ENCODE measurements around the gene BRD3. TPM values are rescaled to one million over a fixed set of nuclear protein-coding genes. Genes with fewer than 3 reads are reported as not detected.
"Not testable (repeated sequence)": the region's sequence is repeated elsewhere in the genome, so short reads cannot be mapped to it uniquely, and the experiment has no call there.

The BRD3 gene
- total RNA-seq, 1 donor from 2014 or later: 38.4 TPM

DNA sequence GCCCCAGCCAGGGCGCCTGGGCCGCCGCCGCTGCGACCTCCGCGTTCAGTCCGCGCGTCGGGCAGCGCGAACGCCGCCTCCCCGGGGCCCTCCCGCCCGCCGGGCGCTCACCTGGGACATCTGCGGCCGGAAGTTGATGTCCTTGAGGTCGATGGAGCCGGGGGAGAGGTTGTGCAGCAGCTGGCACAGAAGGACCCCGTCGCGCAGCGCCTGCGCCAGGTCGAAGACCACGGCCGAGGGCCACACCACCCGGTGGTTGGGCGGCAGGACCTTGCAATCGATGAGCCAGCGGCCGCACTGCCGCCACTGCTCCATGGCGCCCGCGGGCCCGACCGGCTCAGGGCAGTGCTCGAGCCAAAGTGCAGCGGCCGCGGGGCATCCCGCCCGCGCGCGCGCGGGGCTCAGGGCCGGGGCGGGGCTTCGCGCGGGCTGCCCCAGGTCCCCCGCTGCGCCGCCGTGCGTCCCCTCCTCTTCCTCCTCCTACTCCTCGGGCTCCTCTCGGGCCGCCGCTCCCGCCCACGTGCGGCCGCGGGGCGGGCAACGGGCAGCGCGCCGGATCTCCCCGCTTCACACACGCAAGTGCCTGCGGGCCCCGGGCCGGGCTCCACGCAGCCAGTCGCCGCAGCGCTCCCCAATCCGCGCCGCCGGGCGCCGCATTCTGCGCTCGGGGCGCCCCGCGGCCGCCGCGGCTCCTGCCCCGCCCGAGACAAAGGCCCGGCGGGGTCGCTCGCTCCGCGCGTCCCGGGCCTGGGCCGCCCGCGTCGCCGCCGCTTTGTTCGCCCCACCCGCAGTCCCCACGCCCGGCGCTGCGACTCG lies 75.7 kb downstream of the BRD3 start, which contains the start of gene VAV2:
VAV2 (minus strand) TSS at position 361 of the 816 bp plus-strand sequence; CDS start at position 315, 46 bp downstream.
- ATAC-seq (peak; percentile 57), DNase-seq (peak; percentile 87)
- H3K27me3 ChIP-seq: no peaks in the 10 kb centered on the region
- no peaks in the 10 kb centered on the region for H3K9me3 ChIP-seq
- H3K36me3 ChIP-seq: no peaks in the 10 kb centered on the region
- H3K27ac ChIP-seq: peak within 1 kb of the TSS; percentile 93
- intact Hi-C loops (cut with DNase I): no loop called here
- peaks cover 26% of the 10 kb centered on the region for H3K4me1 ChIP-seq
- H3K4me3 ChIP-seq: peak within 1 kb of the TSS; percentile 77
- TF ChIP-seq, protein P1, sequence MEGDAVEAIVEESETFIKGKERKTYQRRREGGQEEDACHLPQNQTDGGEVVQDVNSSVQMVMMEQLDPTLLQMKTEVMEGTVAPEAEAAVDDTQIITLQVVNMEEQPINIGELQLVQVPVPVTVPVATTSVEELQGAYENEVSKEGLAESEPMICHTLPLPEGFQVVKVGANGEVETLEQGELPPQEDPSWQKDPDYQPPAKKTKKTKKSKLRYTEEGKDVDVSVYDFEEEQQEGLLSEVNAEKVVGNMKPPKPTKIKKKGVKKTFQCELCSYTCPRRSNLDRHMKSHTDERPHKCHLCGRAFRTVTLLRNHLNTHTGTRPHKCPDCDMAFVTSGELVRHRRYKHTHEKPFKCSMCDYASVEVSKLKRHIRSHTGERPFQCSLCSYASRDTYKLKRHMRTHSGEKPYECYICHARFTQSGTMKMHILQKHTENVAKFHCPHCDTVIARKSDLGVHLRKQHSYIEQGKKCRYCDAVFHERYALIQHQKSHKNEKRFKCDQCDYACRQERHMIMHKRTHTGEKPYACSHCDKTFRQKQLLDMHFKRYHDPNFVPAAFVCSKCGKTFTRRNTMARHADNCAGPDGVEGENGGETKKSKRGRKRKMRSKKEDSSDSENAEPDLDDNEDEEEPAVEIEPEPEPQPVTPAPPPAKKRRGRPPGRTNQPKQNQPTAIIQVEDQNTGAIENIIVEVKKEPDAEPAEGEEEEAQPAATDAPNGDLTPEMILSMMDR (IDR thresholded peaks at IDR 0.05): no peak

DNA sequence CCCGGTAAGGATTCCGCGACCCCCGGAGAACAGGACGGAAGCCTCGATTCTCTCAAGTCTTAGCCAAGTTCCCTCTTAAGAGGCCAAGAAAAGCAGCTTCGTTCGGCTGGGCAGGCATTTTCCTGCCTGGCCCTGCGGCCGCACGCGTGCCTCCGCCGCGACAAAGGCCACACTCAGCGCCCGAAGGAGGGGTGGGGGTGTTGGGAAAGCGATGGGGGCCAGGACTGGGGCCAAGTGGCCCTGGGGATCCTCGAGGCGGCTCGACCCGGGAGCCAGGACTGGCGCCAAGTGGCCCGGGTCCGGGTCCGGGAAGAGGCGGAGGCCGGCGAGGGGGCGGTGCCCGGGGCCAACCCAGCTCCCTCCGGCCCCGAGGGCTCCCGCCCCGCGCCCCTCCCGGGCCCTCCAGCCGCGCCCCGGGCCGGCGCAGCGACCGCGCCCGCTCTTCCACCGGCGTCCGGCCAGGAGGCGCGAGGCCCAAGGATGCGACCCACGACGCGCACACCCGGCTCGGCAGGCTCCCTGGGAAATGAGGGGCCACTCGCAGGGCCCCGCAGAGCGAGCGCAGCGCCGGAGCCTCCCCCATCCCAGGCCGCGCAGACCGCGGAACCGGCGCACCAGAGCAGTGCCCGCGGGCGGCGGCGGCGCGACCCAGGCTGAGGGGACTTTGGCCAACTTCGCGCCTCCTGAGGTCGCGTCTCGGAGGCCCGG lies 76.5 kb downstream of the BRD3 start:
- H3K27ac ChIP-seq: peak overlapping the region; percentile 58
- TF ChIP-seq, protein P1 (IDR thresholded peaks at IDR 0.05): no peak
- H3K36me3 ChIP-seq: no peaks in the 10 kb centered on the region
- ATAC-seq (no peak), DNase-seq (no peak)
- no peaks in the 10 kb centered on the region for H3K9me3 ChIP-seq
- H3K27me3 ChIP-seq: no peaks in the 10 kb centered on the region
- peak overlapping the region; percentile 77 for H3K4me3 ChIP-seq
- intact Hi-C loops (cut with DNase I): no loop called here
- peaks cover 26% of the 10 kb centered on the region for H3K4me1 ChIP-seq

DNA sequence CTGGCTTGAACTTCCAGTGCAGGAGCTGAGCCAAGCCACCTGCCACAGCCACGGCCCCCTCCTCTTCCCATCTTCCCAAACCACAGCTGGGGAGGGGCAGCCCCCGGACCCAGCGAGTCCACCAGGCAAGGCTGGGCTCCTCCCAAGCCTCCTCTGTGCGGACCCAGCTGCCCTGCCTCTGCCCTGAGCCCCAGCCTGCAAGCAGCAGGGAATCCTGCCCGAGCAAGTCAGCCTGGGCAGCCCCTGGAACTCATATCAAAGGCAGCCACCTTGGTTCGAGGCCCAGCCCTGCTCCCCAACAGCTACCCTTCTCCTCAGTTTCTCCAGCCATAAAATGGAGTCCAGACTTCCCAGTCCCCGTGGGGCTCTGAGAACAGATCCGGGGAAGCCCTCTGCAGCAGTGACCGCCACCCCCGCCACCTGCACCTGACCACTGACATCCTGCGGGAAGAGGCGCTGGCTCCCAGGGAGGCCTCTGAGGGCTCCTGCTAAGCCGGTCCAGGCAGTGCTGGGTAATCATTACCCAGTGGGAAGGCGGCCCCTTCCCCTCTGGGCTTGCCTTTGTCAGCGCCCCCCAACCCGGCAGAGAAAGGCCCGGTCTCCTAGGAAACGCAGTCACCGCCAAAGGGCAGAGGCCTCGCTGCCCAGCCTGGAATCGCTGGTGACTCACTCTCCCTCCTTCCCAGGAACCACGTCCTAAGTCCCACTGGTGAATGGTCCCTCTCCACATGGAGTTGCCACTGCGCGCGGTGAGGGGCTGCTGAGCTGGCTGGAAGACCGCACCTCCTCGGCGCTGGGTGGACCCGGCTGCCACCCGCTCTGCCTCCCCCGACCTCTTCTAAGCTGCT lies 77.2 kb downstream of the BRD3 start:
- H3K27ac ChIP-seq: peak overlapping the region; percentile 58
- peaks cover 26% of the 10 kb centered on the region for H3K4me1 ChIP-seq
- no peaks in the 10 kb centered on the region for H3K27me3 ChIP-seq
- peak overlapping the region; percentile 77 for H3K4me3 ChIP-seq
- intact Hi-C loops (cut with DNase I): no loop called here
- no peak for DNase-seq
- TF ChIP-seq, protein P1 (IDR thresholded peaks at IDR 0.05): no peak
- ATAC-seq: peak; percentile 1
- no peaks in the 10 kb centered on the region for H3K36me3 ChIP-seq
- H3K9me3 ChIP-seq: no peaks in the 10 kb centered on the region

DNA sequence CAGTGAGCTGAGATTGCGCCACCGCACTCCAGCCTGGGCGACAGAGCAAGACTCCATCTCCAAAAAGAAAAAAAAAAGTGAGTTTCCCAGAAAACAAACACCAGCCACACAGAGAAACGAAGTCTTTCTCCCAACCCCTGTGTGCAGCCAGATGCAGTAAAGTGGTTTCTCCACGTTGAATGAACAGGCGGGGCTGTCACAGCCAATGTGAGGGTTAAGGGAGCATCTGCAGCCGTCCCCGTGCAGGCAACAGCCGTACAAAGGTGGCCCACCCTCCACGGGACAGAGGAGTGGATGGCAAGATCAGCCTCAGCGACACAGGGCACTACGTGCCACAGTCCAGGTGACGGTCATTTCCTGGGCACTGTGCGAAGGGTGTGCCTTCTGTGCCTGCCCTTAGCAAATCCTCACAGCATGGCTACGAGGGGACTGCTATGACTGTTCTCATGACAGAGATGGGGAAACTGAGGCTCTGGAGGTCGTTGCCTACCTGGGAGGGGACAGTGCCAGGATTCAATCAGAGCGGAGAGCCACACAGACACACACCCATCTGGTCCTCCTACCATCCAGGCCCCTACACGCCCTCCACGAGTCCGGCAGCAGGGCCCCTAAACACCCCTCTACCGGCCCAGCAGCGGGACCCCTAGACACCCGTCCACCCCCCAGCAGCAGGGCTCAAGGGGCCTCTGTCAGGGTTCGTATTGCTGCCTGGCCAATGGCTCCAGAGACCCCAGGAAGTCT lies 78.0 kb downstream of the BRD3 start:
- Histone ChIP-seq H3K27ac (peak overlapping the region; percentile 58), H3K4me3 (peak overlapping the region; percentile 77), H3K27me3 (no peaks in the 10 kb centered on the region), H3K4me1 (peaks cover 26% of the 10 kb centered on the region), H3K36me3 (no peaks in the 10 kb centered on the region), H3K9me3 (no peaks in the 10 kb centered on the region)
- no peak for ATAC-seq
- peak; percentile 58 for DNase-seq
- TF ChIP-seq, protein P1 (IDR thresholded peaks at IDR 0.05): no peak
- intact Hi-C loops (cut with DNase I): no loop called here

DNA sequence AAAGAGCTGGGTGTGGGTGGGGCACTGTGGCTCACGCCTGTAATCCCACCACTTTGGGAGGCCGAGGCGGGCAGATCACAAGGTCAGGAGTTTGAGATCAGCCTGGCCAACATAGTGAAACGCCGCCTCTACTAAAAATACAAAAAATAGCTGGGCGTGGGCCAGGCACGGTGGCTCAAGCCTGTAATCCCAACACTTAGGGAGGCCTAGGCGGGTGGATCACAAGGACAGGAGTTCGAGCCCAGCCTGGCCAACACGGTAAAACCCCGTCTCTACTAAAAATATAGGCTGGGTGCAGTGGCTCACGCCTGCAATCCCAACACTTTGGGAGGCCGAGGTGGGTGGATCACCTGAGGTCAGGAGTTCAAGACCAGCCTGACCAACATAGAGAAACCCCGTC lies 79.1 kb downstream of the BRD3 start:
- peaks cover 20% of the 10 kb centered on the region for H3K4me1 ChIP-seq
- H3K27me3 ChIP-seq; ATAC-seq; H3K9me3 ChIP-seq; H3K36me3 ChIP-seq; H3K27ac ChIP-seq; H3K4me3 ChIP-seq; DNase-seq; intact Hi-C loops (cut with DNase I): not testable (repeated sequence)
